ENCODE results near the gene FAHD2A.
"Not testable (repeated sequence)": the region's sequence is repeated elsewhere in the genome, so short reads cannot be mapped to it uniquely, and the experiment has no call there.

The FAHD2A gene

GRCh38 chr2:95427196-95427867, 24.8 kb downstream of the FAHD2A start:
- in situ Hi-C loops (cut with MboI; ENCODE audit: low pct_unique_long_range_greater_than_20kb, low sequenced_read_pairs); DNase-seq: not testable (repeated sequence)

DNA sequence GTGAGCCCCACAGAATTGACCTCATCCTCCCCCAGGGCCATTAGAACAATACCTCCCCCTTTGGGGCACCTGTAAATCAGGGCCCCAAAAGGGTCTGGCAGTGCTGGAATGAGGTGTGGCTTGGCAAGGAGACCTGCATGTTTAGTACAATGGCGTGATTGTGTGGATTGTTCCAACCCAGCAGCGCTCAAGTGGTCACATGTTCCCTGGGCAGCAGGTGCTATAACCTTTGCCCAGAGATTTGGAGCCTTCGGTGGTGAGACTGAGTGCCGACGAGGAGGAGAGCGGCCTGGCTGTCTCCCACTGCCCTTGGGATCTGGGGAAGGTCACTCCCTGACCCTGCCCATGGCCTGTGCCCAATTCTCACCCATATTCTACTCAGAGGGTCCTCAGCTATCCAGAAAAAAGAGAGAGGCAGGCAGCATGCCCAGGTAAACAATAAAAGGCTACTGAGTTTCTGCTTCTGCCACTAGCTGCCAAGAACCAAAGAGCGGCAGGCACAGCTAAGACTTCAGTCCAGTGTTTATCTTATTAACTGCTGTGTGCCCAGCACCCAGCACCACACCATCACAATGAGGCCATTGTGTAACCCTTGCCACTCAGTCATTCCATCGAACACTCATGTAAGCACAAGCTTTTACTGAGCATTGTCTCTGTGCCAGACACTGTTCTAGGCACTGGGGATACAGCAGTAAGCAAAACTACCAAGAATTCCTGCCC, 27.4 kb downstream of the FAHD2A start:
- DNase-seq; in situ Hi-C loops (cut with MboI; ENCODE audit: low pct_unique_long_range_greater_than_20kb, low sequenced_read_pairs): not testable (repeated sequence)

DNA sequence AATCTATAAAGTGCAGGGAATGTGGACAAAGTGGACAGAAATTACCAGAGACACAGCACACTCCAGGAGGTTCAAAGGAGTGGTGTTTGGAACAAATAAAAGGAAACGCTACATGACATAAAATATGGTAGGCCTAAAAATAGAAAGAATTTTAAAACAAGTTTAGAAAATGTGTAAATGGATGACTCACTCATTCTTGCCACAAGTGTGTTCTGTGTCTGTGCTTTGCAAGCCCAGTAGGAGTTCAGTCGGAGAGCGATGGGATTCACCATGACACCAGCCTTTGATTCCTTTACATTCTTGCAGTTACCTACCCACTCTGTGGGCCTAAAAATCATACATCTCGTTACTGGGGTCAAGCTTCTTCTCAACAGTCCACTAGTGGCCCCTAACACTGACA, 30.9 kb downstream of the FAHD2A start:
- in situ Hi-C loops (cut with MboI; ENCODE audit: low pct_unique_long_range_greater_than_20kb, low sequenced_read_pairs); DNase-seq: not testable (repeated sequence)

DNA sequence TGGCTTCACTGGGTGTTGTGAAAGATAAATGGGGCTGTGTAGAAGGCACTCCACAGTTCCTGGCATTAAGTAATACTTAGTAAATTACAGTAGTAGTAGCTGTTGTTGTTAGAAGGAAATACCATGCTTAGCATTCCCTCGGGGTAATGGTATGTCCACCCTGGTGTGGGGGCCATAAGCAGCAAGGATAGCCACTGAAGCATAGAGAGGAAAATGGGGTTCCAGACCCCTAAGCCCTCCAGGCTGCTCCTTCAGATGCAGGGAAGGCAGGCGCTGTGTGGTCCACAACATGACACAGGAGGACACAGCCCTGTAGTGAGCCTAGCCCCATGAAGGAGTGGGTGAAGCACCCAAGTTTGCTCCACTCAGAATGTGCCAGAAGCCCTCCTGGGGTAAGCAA, 31.5 kb downstream of the FAHD2A start:
- in situ Hi-C loops (cut with MboI; ENCODE audit: low pct_unique_long_range_greater_than_20kb, low sequenced_read_pairs); DNase-seq: not testable (repeated sequence)

DNA sequence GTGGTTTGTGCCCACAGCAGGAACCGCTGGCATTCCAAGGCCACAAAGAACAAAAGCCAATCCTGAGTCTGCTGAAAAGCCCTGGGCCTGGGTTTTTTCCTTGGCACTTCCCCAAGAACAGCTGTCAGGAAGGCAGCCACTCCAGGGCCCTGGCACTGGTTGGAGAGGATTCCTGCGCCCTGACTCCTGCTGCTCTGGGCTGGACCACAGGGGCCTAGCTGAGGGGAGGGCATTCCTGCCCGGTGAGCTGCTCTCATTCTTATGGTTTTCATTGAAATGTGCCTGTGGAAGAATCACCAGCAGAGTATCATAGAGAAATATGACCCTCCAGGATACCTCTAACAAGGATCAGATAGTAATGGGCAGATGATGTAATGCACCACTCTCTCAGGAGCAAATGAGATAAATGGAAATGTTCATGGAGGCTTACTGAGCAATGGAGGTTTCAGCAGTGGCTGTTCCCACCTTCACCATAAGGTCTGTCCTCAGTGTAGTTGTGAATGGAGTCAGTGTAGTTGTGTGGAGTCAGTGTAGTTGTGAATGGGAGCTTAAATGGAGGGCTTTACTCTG, 32.1 kb downstream of the FAHD2A start:
- in situ Hi-C loops (cut with MboI; ENCODE audit: low pct_unique_long_range_greater_than_20kb, low sequenced_read_pairs); DNase-seq: not testable (repeated sequence)

- DNase-seq; in situ Hi-C loops (cut with MboI; ENCODE audit: low pct_unique_long_range_greater_than_20kb, low sequenced_read_pairs): not testable (repeated sequence)
Measured at GRCh38 chr2:95435162-95435871, 32.8 kb downstream of the FAHD2A start.

- in situ Hi-C loops (cut with MboI; ENCODE audit: low pct_unique_long_range_greater_than_20kb, low sequenced_read_pairs); DNase-seq: not testable (repeated sequence)
Measured at GRCh38 chr2:95435872-95436209, 33.3 kb downstream of the FAHD2A start.

DNA sequence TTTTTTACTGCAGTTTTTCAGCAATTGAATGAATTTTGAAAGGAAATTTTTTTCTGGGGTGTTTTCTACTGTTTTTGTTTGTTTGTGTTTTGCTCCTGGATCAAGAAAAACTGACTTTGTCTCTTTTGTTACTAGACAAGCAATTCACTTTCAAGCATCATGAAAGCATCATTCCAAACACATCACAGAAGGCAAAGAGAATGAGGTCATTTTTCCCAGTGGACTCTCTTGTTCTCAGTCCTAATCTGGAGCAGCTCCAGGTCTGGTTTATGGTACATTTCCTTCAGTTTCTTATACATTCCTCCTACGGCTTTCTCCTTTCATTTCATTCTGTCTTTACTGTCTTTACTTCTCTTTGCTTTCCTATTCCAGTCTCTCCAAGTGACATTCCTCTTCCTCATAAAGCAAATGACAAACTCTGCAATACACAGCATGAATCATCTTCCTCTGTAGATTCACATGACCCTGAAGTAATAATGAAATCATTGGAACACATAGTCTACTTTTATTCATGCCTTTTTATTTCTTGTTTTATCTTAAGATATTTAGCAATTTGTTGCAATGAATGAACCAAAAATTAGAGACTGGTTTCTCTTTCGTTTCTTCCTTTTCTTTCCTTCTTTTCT, 40.1 kb downstream of the FAHD2A start:
- in situ Hi-C loops (cut with MboI; ENCODE audit: low pct_unique_long_range_greater_than_20kb, low sequenced_read_pairs); DNase-seq: not testable (repeated sequence)

DNA sequence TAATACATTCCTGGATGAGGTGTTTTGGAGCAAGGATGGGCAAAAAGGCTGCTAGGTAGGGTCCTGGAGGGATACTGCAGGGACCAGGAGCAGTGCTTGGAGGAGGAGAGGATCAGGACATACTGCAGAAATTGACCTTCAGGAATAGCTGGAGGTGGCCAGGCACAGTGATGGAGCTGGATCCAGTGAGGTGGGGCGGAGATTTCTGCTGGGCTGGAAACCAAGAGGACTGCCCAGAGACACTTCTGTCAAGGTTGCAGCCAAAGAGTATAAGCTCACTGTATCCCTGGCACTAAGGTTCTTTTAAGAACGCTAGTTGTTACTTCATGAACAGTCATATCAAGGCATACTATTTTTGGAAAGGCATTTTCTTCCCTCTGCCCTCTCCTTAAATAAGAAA, 42.8 kb downstream of the FAHD2A start:
- DNase-seq; in situ Hi-C loops (cut with MboI; ENCODE audit: low pct_unique_long_range_greater_than_20kb, low sequenced_read_pairs): not testable (repeated sequence)

DNA sequence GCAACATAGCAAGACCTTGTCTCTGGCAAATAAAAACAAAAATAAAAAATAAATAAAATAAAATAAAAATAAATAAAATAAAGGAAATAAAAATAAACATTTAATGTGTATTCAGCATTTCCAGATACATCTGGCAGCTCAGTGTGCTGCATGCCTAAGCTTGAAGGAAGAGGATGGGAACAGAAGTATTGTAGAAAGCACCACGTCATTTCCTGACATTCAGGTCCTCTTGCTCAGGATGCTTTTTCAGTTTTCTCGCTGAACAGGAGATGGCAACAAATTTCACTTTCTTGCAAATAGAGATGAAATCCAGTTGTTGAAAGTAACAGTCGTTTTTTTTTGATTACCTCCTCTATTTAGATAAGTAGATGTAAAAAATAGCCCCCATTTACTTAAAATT, 60.8 kb downstream of the FAHD2A start:
- in situ Hi-C loops (cut with MboI; ENCODE audit: low pct_unique_long_range_greater_than_20kb, low sequenced_read_pairs); DNase-seq: not testable (repeated sequence)

All from KBM-7 (cell line).